Stimulated activated CD4-positive, alpha-beta T cell treated with anti-CD3 and anti-CD28 coated beads, Interleukin-12 subunit alpha, Interleukin-12 subunit beta, amount 100 ng/mL, for 24 hours (primary cell): ENCODE data around the gene RBL2.

Source experiments
- DNase-seq, 2 experiments: peaks; one replicate each; pipeline ENCODE4 v3.0.0-alpha.2; 2020; ENCODE audit warnings: low read depth in 2 of 2

Gene RBL2

GRCh38 chr16:53449816-53450517 is 15.7 kb downstream of the RBL2 start:
- DNase-seq: no peak

GRCh38 chr16:53453928-53454327 is 19.7 kb downstream of the RBL2 start:
- no peak for DNase-seq

GRCh38 chr16:53456625-53457024 is 22.4 kb downstream of the RBL2 start:
- DNase-seq: no peak

GRCh38 chr16:53457670-53458069 is 23.4 kb downstream of the RBL2 start:
- DNase-seq: peak; percentile 41 to 49

- no peak for DNase-seq
Measured at GRCh38 chr16:53458635-53459034, 24.4 kb downstream of the RBL2 start.

- no peak for DNase-seq
Measured at GRCh38 chr16:53465606-53466280, 31.5 kb downstream of the RBL2 start.

- DNase-seq: no peak
Measured at GRCh38 chr16:53476867-53477266, 42.6 kb downstream of the RBL2 start.

- DNase-seq: no peak
Measured at GRCh38 chr16:53478965-53479364, 44.7 kb downstream of the RBL2 start.

- DNase-seq: no peak
Measured at GRCh38 chr16:53480394-53480793, 46.1 kb downstream of the RBL2 start.

- DNase-seq: no peak
Measured at GRCh38 chr16:53482123-53482522, 47.9 kb downstream of the RBL2 start.

- DNase-seq: no peak
Measured at GRCh38 chr16:53484542-53484941, 50.3 kb downstream of the RBL2 start.

GRCh38 chr16:53486230-53486629 is 52.0 kb downstream of the RBL2 start:
- no peak for DNase-seq

GRCh38 chr16:53489755-53490154 is 55.5 kb downstream of the RBL2 start:
- DNase-seq: no peak

- no peak for DNase-seq
Measured at GRCh38 chr16:53492503-53492902, 58.2 kb downstream of the RBL2 start.

GRCh38 chr16:53494636-53495035 is 60.4 kb downstream of the RBL2 start:
- DNase-seq: no peak

GRCh38 chr16:53495325-53495724 is 61.1 kb downstream of the RBL2 start:
- no peak for DNase-seq

GRCh38 chr16:53498984-53499383 is 64.7 kb downstream of the RBL2 start:
- DNase-seq: no peak

GRCh38 chr16:53501216-53501859 is 67.1 kb downstream of the RBL2 start:
- DNase-seq: no peak

GRCh38 chr16:53502331-53503269 is 68.3 kb downstream of the RBL2 start, which contains the start of gene AKTIP:
AKTIP (minus strand) TSS chr16:53503209; CDS start chr16:53500259, 2,950 bp downstream.
- peak in 1 of 2 experiments; percentile 41 for DNase-seq

GRCh38 chr16:53503270-53503923 is 69.1 kb downstream of the RBL2 start:
- peak; percentile 99 to 100 for DNase-seq

- DNase-seq: no peak
Measured at GRCh38 chr16:53503991-53504663, 69.9 kb downstream of the RBL2 start.
